HG03565 (cell line): ENCODE measurements around the gene CATSPERE.
"Not testable (repeated sequence)": the region's sequence is repeated elsewhere in the genome, so short reads cannot be mapped to it uniquely, and the experiment has no call there.

Experiments
- ATAC-seq: cut with Tn5 transposase; IDR thresholded peaks from one replicate; pipeline ENCODE4 v1.9.1; 2021; ENCODE audit warnings: mild to moderate bottlenecking, moderate library complexity; ENCODE audit not compliant: unreplicated experiment

The CATSPERE gene

DNA sequence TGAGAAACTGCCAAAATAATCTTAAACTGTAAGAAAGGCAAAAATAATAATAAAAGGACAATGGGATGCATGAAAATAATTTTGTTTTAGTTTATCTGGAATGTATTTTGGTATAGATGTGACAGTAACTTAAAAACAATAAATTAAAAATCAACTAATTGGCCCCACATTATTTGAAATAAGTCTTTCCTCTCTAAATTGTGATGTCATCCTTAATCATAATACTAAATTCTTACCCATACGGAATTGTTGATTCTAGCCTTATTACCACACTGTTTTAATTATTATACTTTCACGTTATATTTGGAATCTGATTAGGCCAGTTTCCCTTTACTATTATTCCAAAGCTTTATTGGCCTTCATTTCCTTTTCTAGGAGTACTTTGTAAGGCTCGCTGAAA is 199.5 kb downstream of the CATSPERE start:
- no peak for ATAC-seq

- ATAC-seq, result not testable (repeated sequence)
Measured at GRCh38 chr1:244661569-244662312, 200.7 kb downstream of the CATSPERE start.

GRCh38 chr1:244662599-244662998 is 201.5 kb downstream of the CATSPERE start:
- ATAC-seq, result no peak

GRCh38 chr1:244664353-244664752 is 203.3 kb downstream of the CATSPERE start:
- ATAC-seq, result no peak

DNA sequence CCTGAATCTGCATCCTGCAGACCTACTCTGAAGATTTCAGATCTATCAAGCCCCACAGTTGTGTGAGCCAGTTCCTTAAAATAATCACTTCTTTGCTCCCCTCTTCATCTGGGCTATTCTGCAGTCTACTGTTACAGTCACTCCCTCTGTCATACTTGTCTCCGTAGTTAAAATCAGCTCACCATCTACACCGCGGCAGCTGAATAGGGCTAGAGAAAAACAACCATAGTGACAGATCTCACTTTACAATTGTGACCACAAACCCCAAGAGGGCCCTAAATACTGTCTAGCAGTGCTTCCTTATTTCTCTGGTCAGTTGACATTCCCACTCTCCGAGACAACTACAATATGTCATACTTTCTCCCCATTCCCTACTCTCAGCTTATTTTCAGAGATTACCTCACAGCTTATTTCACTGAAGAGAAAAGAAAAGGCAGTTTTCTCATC is 204.7 kb downstream of the CATSPERE start:
- ATAC-seq, result peak; percentile 94

DNA sequence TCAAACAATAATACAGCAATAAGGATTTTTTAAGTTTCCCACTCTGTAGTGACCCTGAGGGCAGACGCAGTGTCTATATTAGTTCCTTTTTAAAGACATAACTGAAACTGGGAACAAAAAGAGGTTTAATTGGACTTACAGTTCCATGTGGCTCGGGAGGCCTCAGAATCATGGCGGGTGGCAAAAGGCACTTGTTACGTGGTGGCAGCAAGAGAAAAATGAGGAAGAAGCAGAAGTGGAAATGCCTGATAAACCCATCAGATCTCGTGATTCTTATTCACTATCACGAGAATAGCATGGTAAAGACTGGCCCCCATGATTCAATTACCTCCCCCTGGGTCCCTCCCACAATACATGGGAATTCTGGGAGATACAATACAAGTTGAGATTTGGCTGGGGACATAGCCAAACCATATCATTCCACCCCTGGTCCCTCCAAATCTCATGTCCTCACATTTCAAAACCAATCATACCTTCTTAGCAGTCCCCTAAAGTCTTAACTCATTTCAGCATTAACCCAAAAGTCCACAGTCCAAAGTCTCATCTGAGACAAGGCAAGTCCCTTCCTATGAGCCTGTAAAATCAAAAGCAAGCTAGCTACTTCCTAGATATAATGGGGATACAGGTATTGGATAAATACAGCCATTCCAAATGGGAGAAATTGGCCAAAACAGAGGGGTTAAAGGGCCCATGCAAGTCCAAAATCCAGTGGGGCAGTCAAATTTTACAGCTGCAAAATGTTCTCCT is 205.8 kb downstream of the CATSPERE start:
- ATAC-seq, result not testable (repeated sequence)

- ATAC-seq, result no peak
Measured at GRCh38 chr1:244667797-244668196, 206.7 kb downstream of the CATSPERE start.

DNA sequence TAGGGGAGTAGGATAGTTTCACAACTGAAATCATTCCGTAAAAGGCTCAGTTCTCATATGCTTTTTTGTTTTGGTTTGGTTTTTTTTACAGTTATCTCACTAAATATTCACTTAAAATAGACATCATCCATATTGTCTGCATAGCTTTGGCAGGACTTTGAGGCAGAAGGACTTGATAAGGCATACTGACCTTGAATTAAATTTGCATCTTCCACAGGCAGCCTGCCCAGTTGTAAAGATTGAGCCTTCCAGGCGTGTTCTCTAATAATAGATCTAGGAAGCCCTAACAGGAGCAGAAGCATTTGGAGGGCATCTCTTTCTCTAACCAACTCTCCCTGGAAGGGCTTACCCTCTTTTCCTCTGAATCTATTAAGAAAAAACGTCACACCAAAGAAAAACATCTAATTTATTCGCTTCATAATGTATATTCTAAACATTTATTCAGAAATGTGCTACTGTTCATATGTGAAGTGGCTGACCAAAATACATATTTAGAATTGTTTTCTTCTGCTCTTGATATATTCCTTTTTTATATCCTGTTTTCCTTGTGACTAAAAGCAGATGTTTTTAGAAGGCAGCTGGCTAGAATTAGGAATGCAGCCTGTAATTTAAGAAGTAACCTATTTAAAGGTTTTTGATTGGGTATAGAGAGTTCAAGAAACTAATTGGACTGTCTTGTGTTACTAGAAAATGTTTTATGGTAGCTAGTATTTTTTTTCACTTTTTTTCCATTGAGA is 212.0 kb downstream of the CATSPERE start:
- ATAC-seq, result no peak

DNA sequence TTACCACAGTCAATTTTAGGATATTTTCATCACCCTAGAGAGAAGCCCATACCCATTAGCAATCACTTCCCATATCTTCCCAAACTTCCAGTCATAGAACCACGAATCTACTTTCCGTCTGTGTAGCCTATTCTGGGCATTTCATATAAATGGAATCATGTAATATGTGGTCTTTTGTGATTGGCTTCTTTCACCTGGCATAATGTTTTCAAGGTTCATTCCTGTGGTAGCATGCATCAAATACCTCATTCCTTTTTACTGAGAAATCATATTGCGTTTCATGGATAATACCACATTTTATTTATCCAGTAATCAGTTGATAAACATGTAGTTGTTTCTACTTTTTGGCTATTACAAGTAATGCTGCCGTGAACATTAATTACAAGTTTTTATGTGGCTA is 213.4 kb downstream of the CATSPERE start:
- no peak for ATAC-seq

- no peak for ATAC-seq
Measured at GRCh38 chr1:244675167-244675566, 214.1 kb downstream of the CATSPERE start.

GRCh38 chr1:244678697-244679096 is 217.6 kb downstream of the CATSPERE start:
- no peak for ATAC-seq

DNA sequence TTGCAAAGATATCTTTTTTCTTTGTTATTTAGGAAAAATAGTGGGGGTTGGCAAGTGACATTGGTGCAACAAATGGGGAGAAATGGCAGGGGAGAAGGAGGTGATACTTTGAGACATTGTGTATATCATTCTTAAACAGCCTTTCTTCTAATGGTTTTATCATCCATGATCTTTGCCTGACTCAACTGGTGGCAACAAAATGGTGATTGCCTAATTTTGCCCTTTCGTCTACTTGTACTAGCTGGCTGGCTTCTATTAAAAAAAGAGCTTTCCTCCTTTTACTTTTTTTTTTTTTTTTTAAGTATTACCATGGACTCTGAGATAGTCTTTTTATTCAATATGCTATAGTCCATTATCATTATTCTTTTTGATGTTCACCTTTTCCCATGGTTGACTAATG is 219.6 kb downstream of the CATSPERE start:
- no peak for ATAC-seq

DNA sequence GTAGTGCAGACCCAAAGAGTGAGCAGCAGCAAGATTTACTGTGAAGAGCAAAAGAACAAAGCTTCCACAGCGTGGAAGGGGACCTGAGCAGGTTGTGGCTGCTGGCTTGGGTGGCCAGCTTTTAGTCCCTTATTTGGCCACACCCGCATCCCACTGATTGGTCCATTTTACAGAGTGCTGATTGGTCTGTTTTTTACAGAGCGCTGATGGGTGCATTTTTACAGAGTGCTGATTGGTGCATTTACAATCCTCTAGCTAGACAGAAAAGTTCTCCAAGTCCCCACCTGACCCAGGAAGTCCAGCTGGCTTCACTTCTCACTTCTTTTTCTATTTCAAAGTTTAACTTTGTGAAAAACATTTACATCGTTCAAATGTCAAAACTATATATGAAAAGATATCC is 221.0 kb downstream of the CATSPERE start:
- not testable (repeated sequence) for ATAC-seq
